Lower leg skin (tissue), 4 donors: ENCODE measurements around the gene GGT6. TPM values are rescaled to one million over a fixed set of nuclear protein-coding genes. Genes with fewer than 3 reads are reported as not detected.
A peak's percentile ranks its signal among the peaks of the same experiment; 100 is the strongest.

Experiments
- DNase-seq, 2 donors: peaks; one replicate each; pipeline ENCODE4 v3.0.0-alpha.2; 2019; ENCODE audit warnings: low spot score in 2 of 2
- H3K4me3 ChIP-seq: fragments of 200-600 bp; sonication (generic); 2 replicates; pipeline ENCODE4 v1.5.1; 2017; ENCODE audit warnings: mild to moderate bottlenecking, low read depth; ENCODE audit not compliant: poor library complexity, severe bottlenecking
- POLR2A ChIP-seq, 2 donors: fragments of 450-650 bp; IDR thresholded peaks; one replicate each; pipeline ENCODE4 v1.6.1; 2016 to 2017; ENCODE audit warnings: antibody characterized with exemption in 2 of 2, mild to moderate bottlenecking in 1 of 2, moderate library complexity in 1 of 2
- WGBS, 2 donors: methylation state at CpG; one replicate each; pipeline ENCODE4 v1.1.5; 2018; 5-methylcytosine and 5-hydroxymethylcytosine counted together
- intact Hi-C: fragments of 100-400 bp; cut with DNase I; formaldehyde crosslinking; loops from one replicate; pipeline ENCODE4 v1.15.0; 2023; ENCODE audit warnings: low total_unique reads
- total RNA-seq, 4 donors: library from RNA; depleted of rRNA; stranded (reverse); fragments of >200 nt; gene quantifications; one replicate each; pipeline ENCODE4 v1.1.0, GENCODE V29; 2016
- TF ChIP-seq, protein P1 (sequence below), 3 donors: fragments of 450-650 bp; IDR thresholded peaks; one replicate each; pipeline ENCODE4 v1.5.1; 2016; ENCODE audit warnings: antibody characterized with exemption in 3 of 3, mild to moderate bottlenecking in 3 of 3, moderate library complexity in 2 of 3

GGT6 gene
- total RNA-seq, 4 donors from 2014 or later = 133 to 232 (median 184) TPM

DNA sequence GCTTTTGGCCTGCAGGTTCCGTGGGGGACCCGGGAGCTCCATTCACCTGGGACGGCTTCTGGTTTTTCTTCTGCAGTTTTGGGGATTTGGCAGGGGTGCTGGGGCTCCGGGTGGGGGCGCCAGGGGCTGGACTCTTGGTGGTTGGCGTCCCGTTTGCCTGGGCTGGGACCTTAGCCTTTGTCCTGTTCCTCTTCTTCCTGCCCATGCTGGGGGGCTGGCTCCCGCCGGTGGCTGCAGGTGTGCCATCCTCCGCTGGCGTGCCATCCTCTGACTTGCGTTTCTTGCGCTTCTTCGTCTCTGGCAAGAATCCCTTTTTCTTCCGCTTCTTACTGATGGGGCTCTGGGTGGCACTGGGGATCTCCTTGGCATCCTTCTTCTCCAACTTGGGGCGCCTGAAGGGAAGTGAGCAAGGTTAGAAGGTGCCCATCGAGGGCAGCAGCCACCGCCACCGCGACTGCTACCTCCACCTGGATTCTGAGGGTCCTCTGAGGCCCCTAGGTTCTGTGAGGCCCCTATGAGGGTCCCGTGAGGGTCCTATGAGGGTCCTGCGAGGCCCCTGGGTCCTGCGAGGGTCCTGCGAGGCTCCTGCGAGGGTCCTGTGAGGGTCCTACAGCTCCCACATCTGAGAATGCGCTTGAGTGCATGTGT, 20.7 kb downstream of the GGT6 start:
- WGBS, 2 donors = 84 to 89% methylated on average over 23 to 24 of the region's 26 CpGs
- intact Hi-C loops = no loop called here
- DNase-seq = peak in 1 of 2 donors; percentile 85
- no peak overlapping the region for H3K4me3 ChIP-seq
- no peak for TF ChIP-seq POLR2A (IDR thresholded peaks at IDR 0.05)
- TF ChIP-seq, protein P1, sequence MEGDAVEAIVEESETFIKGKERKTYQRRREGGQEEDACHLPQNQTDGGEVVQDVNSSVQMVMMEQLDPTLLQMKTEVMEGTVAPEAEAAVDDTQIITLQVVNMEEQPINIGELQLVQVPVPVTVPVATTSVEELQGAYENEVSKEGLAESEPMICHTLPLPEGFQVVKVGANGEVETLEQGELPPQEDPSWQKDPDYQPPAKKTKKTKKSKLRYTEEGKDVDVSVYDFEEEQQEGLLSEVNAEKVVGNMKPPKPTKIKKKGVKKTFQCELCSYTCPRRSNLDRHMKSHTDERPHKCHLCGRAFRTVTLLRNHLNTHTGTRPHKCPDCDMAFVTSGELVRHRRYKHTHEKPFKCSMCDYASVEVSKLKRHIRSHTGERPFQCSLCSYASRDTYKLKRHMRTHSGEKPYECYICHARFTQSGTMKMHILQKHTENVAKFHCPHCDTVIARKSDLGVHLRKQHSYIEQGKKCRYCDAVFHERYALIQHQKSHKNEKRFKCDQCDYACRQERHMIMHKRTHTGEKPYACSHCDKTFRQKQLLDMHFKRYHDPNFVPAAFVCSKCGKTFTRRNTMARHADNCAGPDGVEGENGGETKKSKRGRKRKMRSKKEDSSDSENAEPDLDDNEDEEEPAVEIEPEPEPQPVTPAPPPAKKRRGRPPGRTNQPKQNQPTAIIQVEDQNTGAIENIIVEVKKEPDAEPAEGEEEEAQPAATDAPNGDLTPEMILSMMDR (IDR thresholded peaks at IDR 0.05) = no peak

DNA sequence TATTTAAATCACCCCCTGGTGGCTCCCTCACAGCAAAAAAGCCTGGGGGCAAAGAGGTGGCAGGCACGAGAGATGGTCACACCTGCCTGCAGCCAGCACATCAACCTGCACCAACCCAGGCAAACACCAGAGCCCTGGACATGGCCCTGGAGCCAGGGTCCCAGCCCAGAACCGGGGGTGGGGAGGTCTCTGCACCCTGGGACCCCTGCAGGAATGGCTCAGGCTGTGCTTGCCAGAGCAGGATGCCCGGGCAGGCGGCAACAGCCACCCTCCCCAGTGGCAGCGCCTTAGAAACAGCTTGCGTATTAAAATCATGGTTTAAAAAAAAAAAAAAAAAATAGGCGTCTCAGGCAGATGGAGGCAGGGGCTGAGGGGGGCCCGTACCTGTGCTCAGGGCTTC, 21.4 kb downstream of the GGT6 start:
- H3K4me3 ChIP-seq = no peak overlapping the region
- TF ChIP-seq, protein P1 (IDR thresholded peaks at IDR 0.05) = no peak
- TF ChIP-seq POLR2A (IDR thresholded peaks at IDR 0.05) = no peak
- intact Hi-C loops = no loop called here
- 69 to 70% methylated on average over 8 of the region's 8 CpGs for WGBS, 2 donors
- DNase-seq = peak in 1 of 2 donors; percentile 85

DNA sequence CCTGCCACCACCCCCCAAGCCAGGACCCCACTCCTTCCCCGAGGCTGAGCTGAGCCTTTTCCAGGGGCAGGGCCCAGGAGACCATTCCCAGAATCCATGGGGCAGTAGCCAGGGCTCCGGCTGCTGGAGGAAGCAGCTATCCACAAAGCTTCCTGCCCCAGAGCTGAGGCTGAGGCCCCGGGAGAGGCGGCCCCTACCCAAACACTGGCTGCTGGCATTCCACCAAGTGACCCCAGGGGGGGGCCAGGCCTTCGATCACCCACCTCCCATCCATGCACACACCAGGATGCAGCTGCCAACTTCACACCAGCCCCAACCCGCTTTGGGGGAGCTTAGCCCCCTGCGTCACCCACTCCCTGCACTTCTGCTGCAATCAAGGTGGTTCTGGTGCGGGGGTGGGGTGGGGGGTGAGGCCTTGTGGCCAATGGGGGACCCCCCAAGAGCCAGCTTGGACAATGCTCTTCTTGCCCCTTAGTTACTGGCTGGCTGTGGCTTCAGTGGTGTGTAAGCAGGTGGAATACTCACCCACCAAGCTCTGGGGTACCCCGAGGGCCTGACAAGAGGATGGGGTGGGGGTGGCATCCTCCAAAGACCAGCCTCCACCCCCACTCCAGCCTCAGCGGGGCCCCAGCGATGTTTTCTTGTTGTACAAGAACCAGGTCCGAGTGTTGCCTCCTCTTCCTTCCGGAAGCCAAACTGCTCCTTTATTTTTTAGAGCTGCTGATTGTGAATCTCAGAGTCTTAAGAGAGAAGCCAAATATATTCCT, 22.0 kb downstream of the GGT6 start:
- 68 to 74% methylated on average over 13 of the region's 13 CpGs for WGBS, 2 donors
- no peak overlapping the region for H3K4me3 ChIP-seq

DNA sequence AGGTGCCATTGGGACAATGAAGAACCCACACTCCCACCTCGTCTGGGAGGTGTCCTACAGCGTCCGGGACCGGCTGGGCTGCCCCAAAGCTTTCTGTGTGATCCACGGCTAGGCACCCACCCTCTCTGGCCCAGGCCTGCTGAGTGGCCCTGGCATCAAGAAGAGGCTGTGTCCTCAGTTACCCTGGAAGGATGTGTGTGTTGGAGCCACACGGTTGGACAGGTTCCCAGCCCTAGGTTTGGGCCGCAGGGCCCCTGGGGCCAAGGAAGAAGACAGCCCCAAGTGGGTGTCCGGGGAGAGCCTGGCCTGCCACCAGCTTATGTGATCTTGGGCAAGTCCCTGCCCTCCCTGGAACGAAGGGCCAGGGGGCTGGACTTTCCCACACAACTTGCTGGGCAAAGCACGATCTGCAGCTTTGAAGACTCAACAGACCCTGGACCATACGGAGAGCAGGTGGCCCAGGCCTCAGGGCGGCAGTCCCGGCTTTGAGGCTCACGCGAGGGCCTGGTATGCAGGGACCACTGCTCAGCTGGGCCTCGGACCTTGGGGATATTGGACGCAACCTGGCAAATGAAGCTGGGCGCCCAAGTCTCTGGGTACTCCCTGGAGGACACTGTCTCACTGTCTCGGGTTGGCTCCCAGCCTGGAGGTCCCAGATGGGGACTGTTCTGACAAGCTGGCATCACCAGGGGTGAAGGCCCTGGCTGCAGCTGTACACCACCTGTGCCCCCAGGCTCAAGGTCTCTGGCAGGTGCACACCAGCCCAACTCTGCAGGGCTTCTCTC, 22.7 kb downstream of the GGT6 start:
- H3K4me3 ChIP-seq = no peak overlapping the region
- TF ChIP-seq POLR2A (IDR thresholded peaks at IDR 0.05) = no peak
- TF ChIP-seq, protein P1 (IDR thresholded peaks at IDR 0.05) = no peak
- WGBS, 2 donors = 54 to 61% methylated on average over 16 to 19 of the region's 19 CpGs
- intact Hi-C loops = no loop called here
- DNase-seq = no peak

More for the DNA sequence above, 22.0 kb downstream of the GGT6 start:
- TF ChIP-seq POLR2A (IDR thresholded peaks at IDR 0.05) = no peak
- TF ChIP-seq, protein P1 (IDR thresholded peaks at IDR 0.05) = no peak
- DNase-seq = no peak
- intact Hi-C loops = no loop called here

DNA sequence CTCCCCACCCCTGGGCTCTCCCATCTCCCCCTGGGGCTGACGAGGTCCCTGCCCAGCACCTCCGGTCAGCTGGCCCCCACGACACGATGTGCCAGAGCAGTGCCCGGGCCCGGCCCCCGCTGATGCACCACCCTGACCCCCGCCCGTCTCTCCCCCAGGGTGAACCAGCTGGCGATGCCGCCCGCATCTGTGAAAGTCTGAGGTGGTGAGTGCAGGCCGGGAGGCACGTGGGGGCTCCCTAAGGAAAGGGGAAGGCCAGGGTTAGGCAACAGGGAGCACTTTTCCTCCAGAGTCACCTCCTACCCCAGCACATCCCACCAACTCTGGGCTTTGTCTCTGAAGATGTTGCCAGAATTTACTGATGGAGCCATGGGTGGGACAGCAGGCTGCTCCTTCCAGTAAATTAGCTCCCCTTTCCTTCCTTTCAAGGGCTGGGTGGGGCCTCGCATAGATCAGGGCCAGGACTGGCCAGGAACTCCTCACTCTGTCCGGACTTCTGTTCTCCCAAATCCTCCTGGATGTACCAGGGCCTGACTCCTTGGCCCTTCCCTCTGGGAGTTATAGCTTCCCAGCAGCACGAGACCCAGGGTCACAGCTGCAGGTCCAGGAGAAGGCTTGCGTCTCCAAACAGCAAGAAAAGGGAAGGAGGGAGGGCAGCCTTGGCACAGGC, 23.5 kb downstream of the GGT6 start:
- H3K4me3 ChIP-seq = no peak overlapping the region
- WGBS, 2 donors = 20% methylated on average over 14 to 18 of the region's 18 CpGs
- DNase-seq = no peak
- TF ChIP-seq, protein P1 (IDR thresholded peaks at IDR 0.05) = no peak
- no peak for TF ChIP-seq POLR2A (IDR thresholded peaks at IDR 0.05)
- intact Hi-C loops = no loop called here
